Mesothelial cell of epicardium (in vitro differentiated cells): ENCODE measurements around the gene SFT2D3. TPM values are rescaled to one million over a fixed set of nuclear protein-coding genes. Genes with fewer than 3 reads are reported as not detected.

ENCODE experiments used
- DNase-seq, 2 experiments: peaks; one replicate each; pipeline ENCODE4 v3.0.0; 2021; ENCODE audit warnings: low spot score in 2 of 2; ENCODE audit not compliant: unreplicated experiment in 2 of 2
- H3K27ac Mint-ChIP-seq: 2 replicates; pipeline ENCODE4 v1.8.0; 2021; ENCODE audit warnings: mixed read lengths
- H3K27me3 Mint-ChIP-seq: 2 replicates; pipeline ENCODE4 v1.8.0; 2021; ENCODE audit warnings: low read depth, mixed read lengths
- H3K36me3 Mint-ChIP-seq: 2 replicates; pipeline ENCODE4 v1.8.0; 2021; ENCODE audit warnings: mixed read lengths
- H3K4me1 Mint-ChIP-seq: 2 replicates; pipeline ENCODE4 v1.8.0; 2021; ENCODE audit warnings: mixed read lengths
- H3K4me3 Mint-ChIP-seq: 2 replicates; pipeline ENCODE4 v1.8.0; 2021; ENCODE audit warnings: mild to moderate bottlenecking, moderate library complexity, mixed read lengths
- H3K9me3 Mint-ChIP-seq: 2 replicates; pipeline ENCODE4 v1.8.0; 2021; ENCODE audit warnings: mixed read lengths
- CTCF ChIP-seq: fragments of 200-600 bp; sonication (generic); IDR thresholded peaks from one replicate; pipeline ENCODE4 v1.5.0; 2021; ENCODE audit warnings: antibody characterized with exemption; ENCODE audit not compliant: unreplicated experiment
- total RNA-seq: library from RNA; stranded (reverse); gene quantifications from 3 replicates; pipeline ENCODE4 v1.2.1, GENCODE V29; 2021

SFT2D3 gene
- total RNA-seq, 1 donor from 2014 or later: 12.9 TPM

- no peak overlapping the region for H3K27ac Mint-ChIP-seq
- no peak for DNase-seq
- TF ChIP-seq CTCF: no peak
- peaks cover 8% of the 10 kb centered on the region for H3K9me3 Mint-ChIP-seq
- H3K4me3 Mint-ChIP-seq: no peak overlapping the region
- H3K4me1 Mint-ChIP-seq: peaks cover 4% of the 10 kb centered on the region
- H3K36me3 Mint-ChIP-seq: no peaks in the 10 kb centered on the region
- peaks cover 46% of the 10 kb centered on the region for H3K27me3 Mint-ChIP-seq
Measured at GRCh38 chr2:127662937-127663565, 38.2 kb upstream of the SFT2D3 start.

- Mint-ChIP-seq H3K27ac (no peak overlapping the region), H3K4me3 (peak overlapping the region; percentile 26), H3K27me3 (peaks cover 46% of the 10 kb centered on the region), H3K4me1 (peaks cover 4% of the 10 kb centered on the region), H3K36me3 (no peaks in the 10 kb centered on the region), H3K9me3 (peaks cover 8% of the 10 kb centered on the region)
- DNase-seq: no peak
- no peak for TF ChIP-seq CTCF
Measured at GRCh38 chr2:127663566-127664064, 37.7 kb upstream of the SFT2D3 start.

- Mint-ChIP-seq H3K27ac (no peak overlapping the region), H3K4me3 (peak overlapping the region; percentile 40), H3K27me3 (peaks cover 46% of the 10 kb centered on the region), H3K36me3 (no peaks in the 10 kb centered on the region), H3K9me3 (peaks cover 8% of the 10 kb centered on the region), H3K4me1 (peaks cover 4% of the 10 kb centered on the region)
- TF ChIP-seq CTCF: no peak
- no peak for DNase-seq
Measured at GRCh38 chr2:127664065-127664894, 37.0 kb upstream of the SFT2D3 start.

GRCh38 chr2:127664895-127665225 is 36.4 kb upstream of the SFT2D3 start:
- Mint-ChIP-seq H3K9me3 (peaks cover 8% of the 10 kb centered on the region), H3K4me1 (peaks cover 4% of the 10 kb centered on the region), H3K4me3 (peak overlapping the region; percentile 40), H3K27me3 (peaks cover 48% of the 10 kb centered on the region), H3K27ac (no peak overlapping the region), H3K36me3 (no peaks in the 10 kb centered on the region)
- no peak for TF ChIP-seq CTCF
- no peak for DNase-seq

GRCh38 chr2:127665267-127665893 is 35.9 kb upstream of the SFT2D3 start:
- peaks cover 4% of the 10 kb centered on the region for H3K4me1 Mint-ChIP-seq
- no peak for TF ChIP-seq CTCF
- H3K27me3 Mint-ChIP-seq: peaks cover 50% of the 10 kb centered on the region
- DNase-seq: no peak
- peaks cover 13% of the 10 kb centered on the region for H3K9me3 Mint-ChIP-seq
- H3K27ac Mint-ChIP-seq: no peak overlapping the region
- no peak overlapping the region for H3K4me3 Mint-ChIP-seq
- no peaks in the 10 kb centered on the region for H3K36me3 Mint-ChIP-seq
